Measurements from ENCODE around the gene OLFML3.

Gene OLFML3

DNA sequence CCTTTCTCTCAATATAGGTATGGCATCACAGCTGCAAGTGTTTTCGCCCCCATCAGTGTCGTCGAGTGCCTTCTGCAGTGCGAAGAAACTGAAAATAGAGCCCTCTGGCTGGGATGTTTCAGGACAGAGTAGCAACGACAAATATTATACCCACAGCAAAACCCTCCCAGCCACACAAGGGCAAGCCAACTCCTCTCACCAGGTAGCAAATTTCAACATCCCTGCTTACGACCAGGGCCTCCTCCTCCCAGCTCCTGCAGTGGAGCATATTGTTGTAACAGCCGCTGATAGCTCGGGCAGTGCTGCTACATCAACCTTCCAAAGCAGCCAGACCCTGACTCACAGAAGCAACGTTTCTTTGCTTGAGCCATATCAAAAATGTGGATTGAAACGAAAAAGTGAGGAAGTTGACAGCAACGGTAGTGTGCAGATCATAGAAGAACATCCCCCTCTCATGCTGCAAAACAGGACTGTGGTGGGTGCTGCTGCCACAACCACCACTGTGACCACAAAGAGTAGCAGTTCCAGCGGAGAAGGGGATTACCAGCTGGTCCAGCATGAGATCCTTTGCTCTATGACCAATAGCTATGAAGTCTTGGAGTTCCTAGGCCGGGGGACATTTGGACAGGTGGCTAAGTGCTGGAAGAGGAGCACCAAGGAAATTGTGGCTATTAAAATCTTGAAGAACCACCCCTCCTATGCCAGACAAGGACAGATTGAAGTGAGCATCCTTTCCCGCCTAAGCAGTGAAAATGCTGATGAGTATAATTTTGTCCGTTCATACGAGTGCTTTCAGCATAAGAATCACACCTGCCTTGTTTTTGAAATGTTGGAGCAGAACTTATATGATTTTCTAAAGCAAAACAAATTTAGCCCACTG, 38.7 kb upstream of the OLFML3 start:
- peak; percentile 90 to 94 for DNase-seq (ENCODE audit: low read depth in 1 of 2, low spot score in 1 of 2)
- Histone ChIP-seq H3K4me3 (replicated peaks; ENCODE audit: insufficient read depth, low read length) (peak overlapping the region; percentile 8; the same call in 1 of the 2 replicates), H3K27me3 (ENCODE audit: insufficient read depth, poor library complexity, severe bottlenecking) (no peaks in the 10 kb centered on the region), H3K27ac (replicated peaks) (peak overlapping the region; percentile 81)
- TF ChIP-seq, protein P1, sequence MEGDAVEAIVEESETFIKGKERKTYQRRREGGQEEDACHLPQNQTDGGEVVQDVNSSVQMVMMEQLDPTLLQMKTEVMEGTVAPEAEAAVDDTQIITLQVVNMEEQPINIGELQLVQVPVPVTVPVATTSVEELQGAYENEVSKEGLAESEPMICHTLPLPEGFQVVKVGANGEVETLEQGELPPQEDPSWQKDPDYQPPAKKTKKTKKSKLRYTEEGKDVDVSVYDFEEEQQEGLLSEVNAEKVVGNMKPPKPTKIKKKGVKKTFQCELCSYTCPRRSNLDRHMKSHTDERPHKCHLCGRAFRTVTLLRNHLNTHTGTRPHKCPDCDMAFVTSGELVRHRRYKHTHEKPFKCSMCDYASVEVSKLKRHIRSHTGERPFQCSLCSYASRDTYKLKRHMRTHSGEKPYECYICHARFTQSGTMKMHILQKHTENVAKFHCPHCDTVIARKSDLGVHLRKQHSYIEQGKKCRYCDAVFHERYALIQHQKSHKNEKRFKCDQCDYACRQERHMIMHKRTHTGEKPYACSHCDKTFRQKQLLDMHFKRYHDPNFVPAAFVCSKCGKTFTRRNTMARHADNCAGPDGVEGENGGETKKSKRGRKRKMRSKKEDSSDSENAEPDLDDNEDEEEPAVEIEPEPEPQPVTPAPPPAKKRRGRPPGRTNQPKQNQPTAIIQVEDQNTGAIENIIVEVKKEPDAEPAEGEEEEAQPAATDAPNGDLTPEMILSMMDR (IDR thresholded peaks at IDR 0.05; ENCODE audit: insufficient read depth, low read length): no peak
- TF ChIP-seq, protein P2, sequence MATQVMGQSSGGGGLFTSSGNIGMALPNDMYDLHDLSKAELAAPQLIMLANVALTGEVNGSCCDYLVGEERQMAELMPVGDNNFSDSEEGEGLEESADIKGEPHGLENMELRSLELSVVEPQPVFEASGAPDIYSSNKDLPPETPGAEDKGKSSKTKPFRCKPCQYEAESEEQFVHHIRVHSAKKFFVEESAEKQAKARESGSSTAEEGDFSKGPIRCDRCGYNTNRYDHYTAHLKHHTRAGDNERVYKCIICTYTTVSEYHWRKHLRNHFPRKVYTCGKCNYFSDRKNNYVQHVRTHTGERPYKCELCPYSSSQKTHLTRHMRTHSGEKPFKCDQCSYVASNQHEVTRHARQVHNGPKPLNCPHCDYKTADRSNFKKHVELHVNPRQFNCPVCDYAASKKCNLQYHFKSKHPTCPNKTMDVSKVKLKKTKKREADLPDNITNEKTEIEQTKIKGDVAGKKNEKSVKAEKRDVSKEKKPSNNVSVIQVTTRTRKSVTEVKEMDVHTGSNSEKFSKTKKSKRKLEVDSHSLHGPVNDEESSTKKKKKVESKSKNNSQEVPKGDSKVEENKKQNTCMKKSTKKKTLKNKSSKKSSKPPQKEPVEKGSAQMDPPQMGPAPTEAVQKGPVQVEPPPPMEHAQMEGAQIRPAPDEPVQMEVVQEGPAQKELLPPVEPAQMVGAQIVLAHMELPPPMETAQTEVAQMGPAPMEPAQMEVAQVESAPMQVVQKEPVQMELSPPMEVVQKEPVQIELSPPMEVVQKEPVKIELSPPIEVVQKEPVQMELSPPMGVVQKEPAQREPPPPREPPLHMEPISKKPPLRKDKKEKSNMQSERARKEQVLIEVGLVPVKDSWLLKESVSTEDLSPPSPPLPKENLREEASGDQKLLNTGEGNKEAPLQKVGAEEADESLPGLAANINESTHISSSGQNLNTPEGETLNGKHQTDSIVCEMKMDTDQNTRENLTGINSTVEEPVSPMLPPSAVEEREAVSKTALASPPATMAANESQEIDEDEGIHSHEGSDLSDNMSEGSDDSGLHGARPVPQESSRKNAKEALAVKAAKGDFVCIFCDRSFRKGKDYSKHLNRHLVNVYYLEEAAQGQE (IDR thresholded peaks at IDR 0.05; ENCODE audit: insufficient replicate concordance, low read depth): peak; percentile 27
- TF ChIP-seq POLR2AphosphoS5 (IDR thresholded peaks at IDR 0.05; ENCODE audit: low read depth) (peak; percentile 89), SPI1 (IDR thresholded peaks at IDR 0.05; ENCODE audit: borderline replicate concordance, low read depth) (peak; percentile 83; the same call in 1 of the 2 replicates), GABPA (IDR thresholded peaks at IDR 0.05; ENCODE audit: low read depth) (no peak)

DNA sequence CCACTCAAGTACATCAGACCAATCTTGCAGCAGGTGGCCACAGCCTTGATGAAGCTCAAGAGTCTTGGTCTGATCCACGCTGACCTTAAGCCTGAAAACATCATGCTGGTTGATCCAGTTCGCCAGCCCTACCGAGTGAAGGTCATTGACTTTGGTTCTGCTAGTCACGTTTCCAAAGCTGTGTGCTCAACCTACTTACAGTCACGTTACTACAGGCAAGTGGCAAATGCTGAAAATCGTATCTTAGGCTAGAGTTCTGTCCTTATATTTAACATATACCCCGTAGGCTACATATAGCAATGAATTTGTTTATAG, 38.1 kb upstream of the OLFML3 start:
- no peak for TF ChIP-seq GABPA (IDR thresholded peaks at IDR 0.05; ENCODE audit: low read depth)
- no peak for TF ChIP-seq SPI1 (IDR thresholded peaks at IDR 0.05; ENCODE audit: borderline replicate concordance, low read depth)
- TF ChIP-seq, protein P2 (IDR thresholded peaks at IDR 0.05; ENCODE audit: insufficient replicate concordance, low read depth): no peak
- TF ChIP-seq, protein P1 (IDR thresholded peaks at IDR 0.05; ENCODE audit: insufficient read depth, low read length): no peak
- TF ChIP-seq POLR2AphosphoS5 (IDR thresholded peaks at IDR 0.05; ENCODE audit: low read depth): no peak
- H3K27ac ChIP-seq (replicated peaks): peak overlapping the region; percentile 81
- no peak for DNase-seq (ENCODE audit: low read depth in 1 of 2, low spot score in 1 of 2)
- H3K4me3 ChIP-seq (replicated peaks; ENCODE audit: insufficient read depth, low read length): no peak overlapping the region
- no peaks in the 10 kb centered on the region for H3K27me3 ChIP-seq (ENCODE audit: insufficient read depth, poor library complexity, severe bottlenecking)

DNA sequence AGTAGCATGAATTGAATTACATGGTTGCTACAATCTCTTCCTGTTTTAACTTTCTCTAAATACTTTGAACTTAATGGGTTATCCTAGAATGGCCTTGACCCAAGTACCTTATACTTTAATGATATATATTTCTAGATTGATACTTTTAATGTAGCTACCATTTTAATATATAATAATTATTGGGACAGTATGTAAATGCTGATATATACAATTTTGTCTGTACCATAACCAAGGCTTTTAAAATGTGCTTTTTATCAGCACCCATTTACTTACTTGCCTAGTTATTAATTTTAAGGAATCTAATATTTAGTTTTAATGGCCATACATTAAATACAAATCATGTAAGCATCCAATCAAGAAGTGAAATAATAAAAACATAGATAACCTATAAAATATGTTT, 36.7 kb upstream of the OLFML3 start:
- DNase-seq (ENCODE audit: low read depth in 1 of 2, low spot score in 1 of 2): no peak
- H3K27ac ChIP-seq (replicated peaks): peak overlapping the region; percentile 81
- TF ChIP-seq POLR2AphosphoS5 (IDR thresholded peaks at IDR 0.05; ENCODE audit: low read depth) (no peak), GABPA (IDR thresholded peaks at IDR 0.05; ENCODE audit: low read depth) (no peak), SPI1 (IDR thresholded peaks at IDR 0.05; ENCODE audit: borderline replicate concordance, low read depth) (no peak)
- TF ChIP-seq, protein P1 (IDR thresholded peaks at IDR 0.05; ENCODE audit: insufficient read depth, low read length): no peak
- TF ChIP-seq, protein P2 (IDR thresholded peaks at IDR 0.05; ENCODE audit: insufficient replicate concordance, low read depth): no peak
- H3K4me3 ChIP-seq (replicated peaks; ENCODE audit: insufficient read depth, low read length): no peak overlapping the region
- no peaks in the 10 kb centered on the region for H3K27me3 ChIP-seq (ENCODE audit: insufficient read depth, poor library complexity, severe bottlenecking)

All from HL-60 (cell line).